H1 (cell line): ENCODE results near the gene CIC. TPM values are rescaled to one million over a fixed set of nuclear protein-coding genes. Genes with fewer than 3 reads are reported as not detected.
"Not testable (repeated sequence)": the region's sequence is repeated elsewhere in the genome, so short reads cannot be mapped to it uniquely, and the experiment has no call there.

Experiments used
- CTCF ChIA-PET: fragments of 300-600 bp; sonication (Branson Sonifier 250); formaldehyde crosslinking; loops from one replicate; lab custom pipeline; 2021; ENCODE audit not compliant: partially characterized antibody; lab: Charles Lee
- POLR2A ChIA-PET: fragments of 300-600 bp; sonication (Branson Sonifier 250); formaldehyde crosslinking; loops from one replicate; lab custom pipeline; 2021; ENCODE audit warnings: inconsistent platforms; ENCODE audit not compliant: partially characterized antibody; lab: Charles Lee
- DNase-seq, 2 experiments: peaks; one replicate each; pipeline versions ENCODE4 v3.0.0 to v3.0.0-alpha.2; 2010 to 2022; ENCODE audit warnings: low spot score in 2 of 2, low read depth in 1 of 2, mixed read lengths in 1 of 2
- FAIRE-seq: peaks from 2 replicates; lab custom pipeline; 2011; peaks lifted over from hg19 to GRCh38; lab: Jason Lieb, UNC
- H2AFZ ChIP-seq: 2 replicates; pipeline ENCODE4 v1.8.1; 2012; ENCODE audit warnings: low read length, inconsistent platforms
- H2AK5ac ChIP-seq: 2 replicates; pipeline ENCODE4 v1.6.1; 2013; ENCODE audit warnings: low read depth, low read length
- H2BK120ac ChIP-seq: replicated peaks from 2 replicates; pipeline ENCODE3; 2013; ENCODE audit warnings: low read depth, low read length, inconsistent platforms
- H2BK12ac ChIP-seq: 2 replicates; pipeline ENCODE4 v1.6.1; 2013; ENCODE audit warnings: low read depth, low read length
- H2BK15ac ChIP-seq: 2 replicates; pipeline ENCODE4 v1.6.1; 2013; ENCODE audit warnings: low read length
- H2BK20ac ChIP-seq: 2 replicates; pipeline ENCODE4 v1.6.1; 2013; ENCODE audit warnings: low read length
- H2BK5ac ChIP-seq: 2 replicates; pipeline ENCODE4 v1.6.1; 2013; ENCODE audit warnings: low read depth, low read length
- H3K14ac ChIP-seq: 2 replicates; pipeline ENCODE4 v1.6.1; 2013; ENCODE audit warnings: inconsistent platforms; ENCODE audit not compliant: insufficient read length
- H3K18ac ChIP-seq: 2 replicates; pipeline ENCODE4 v1.6.1; 2013; ENCODE audit warnings: low read length; ENCODE audit errors: extremely low read depth
- H3K23ac ChIP-seq: 2 replicates; pipeline ENCODE4 v1.6.1; 2013; ENCODE audit warnings: inconsistent platforms; ENCODE audit not compliant: insufficient read length
- H3K23me2 ChIP-seq: 2 replicates; pipeline ENCODE4 v1.6.1; 2013; ENCODE audit warnings: low read depth, low read length
- H3K27ac ChIP-seq: 2 replicates; pipeline ENCODE4 v1.6.1; 2011; ENCODE audit warnings: low read depth, low read length, inconsistent platforms
- H3K27me3 ChIP-seq, 4 experiments: replicated peaks in 1 of 4; 1 replicate in 1 of 4; 2 replicates in 3 of 4; pipeline versions ENCODE4 v1.6.1 to v1.8.1; 2011 to 2013; ENCODE audit warnings: low read length in 3 of 4, mild to moderate bottlenecking in 3 of 4, inconsistent platforms in 2 of 4, mixed read lengths in 2 of 4, moderate library complexity in 1 of 4; ENCODE audit not compliant: control insufficient read depth in 3 of 4, insufficient read depth in 3 of 4; ENCODE audit errors: extremely low read depth in 1 of 4
- H3K36me3 ChIP-seq, 4 experiments: 2 replicates each; pipeline versions ENCODE4 v1.6.1 to v1.8.1; 2011 to 2013; ENCODE audit warnings: mild to moderate bottlenecking in 4 of 4, low read length in 3 of 4, moderate library complexity in 2 of 4, control low read depth in 1 of 4, inconsistent platforms in 1 of 4; ENCODE audit not compliant: insufficient read depth in 4 of 4, control insufficient read depth in 2 of 4
- H3K4ac ChIP-seq: replicated peaks from 2 replicates; pipeline ENCODE3; 2013; ENCODE audit warnings: low read length, low read depth, mixed read lengths, inconsistent platforms; ENCODE audit not compliant: insufficient read length
- H3K4me1 ChIP-seq, 4 experiments: replicated peaks in 1 of 4; 1 replicate in 1 of 4; 2 replicates in 3 of 4; pipeline versions ENCODE4 v1.6.1 to v1.8.1; 2011 to 2013; ENCODE audit warnings: low read length in 3 of 4, inconsistent platforms in 2 of 4, mixed read lengths in 1 of 4; ENCODE audit not compliant: insufficient read depth in 4 of 4, control insufficient read depth in 3 of 4
- H3K4me2 ChIP-seq, 2 experiments: 2 replicates each; pipeline versions ENCODE4 v1.6.1 to v1.8.1; 2011 to 2013; ENCODE audit warnings: low read depth in 2 of 2, low read length in 2 of 2, control low read depth in 1 of 2, inconsistent platforms in 1 of 2, mild to moderate bottlenecking in 1 of 2; ENCODE audit not compliant: insufficient read depth in 1 of 2
- H3K4me3 ChIP-seq, 4 experiments: fragments of 200-600, 300-600 bp in 1 of 4; sonication (generic), shearing (Covaris generic), sonication (Bioruptor Twin) in 1 of 4; 2 replicates each; pipeline versions ENCODE4 v1.5.1 to v1.8.1; 2011 to 2016; ENCODE audit warnings: low read length in 4 of 4, low read depth in 3 of 4, control low read depth in 2 of 4, inconsistent platforms in 2 of 4, mild to moderate bottlenecking in 2 of 4, mixed read lengths in 1 of 4, moderate library complexity in 1 of 4; ENCODE audit not compliant: insufficient read depth in 2 of 4; ENCODE audit errors: extremely low read depth in 1 of 4
- H3K56ac ChIP-seq: replicated peaks from 2 replicates; pipeline ENCODE3; 2013; ENCODE audit warnings: low read depth, mild to moderate bottlenecking, mixed read lengths, low read length, inconsistent platforms; ENCODE audit not compliant: insufficient read length
- H3K79me1 ChIP-seq: 2 replicates; pipeline ENCODE4 v1.6.1; 2013; ENCODE audit warnings: low read depth, low read length, control low read depth
- H3K79me2 ChIP-seq, 2 experiments: 2 replicates each; pipeline versions ENCODE4 v1.6.1 to v1.8.1; 2012 to 2013; ENCODE audit warnings: low read length in 2 of 2, mild to moderate bottlenecking in 2 of 2, inconsistent platforms in 1 of 2; ENCODE audit not compliant: insufficient read depth in 2 of 2, control insufficient read depth in 1 of 2
- H3K9ac ChIP-seq, 4 experiments: replicated peaks in 1 of 4; 1 replicate in 1 of 4; 2 replicates in 3 of 4; pipeline versions ENCODE4 v1.6.1 to v1.8.1; 2011 to 2013; ENCODE audit warnings: low read depth in 3 of 4, low read length in 3 of 4, control low read depth in 2 of 4, mild to moderate bottlenecking in 2 of 4, moderate library complexity in 2 of 4, inconsistent platforms in 1 of 4; ENCODE audit errors: extremely low read depth in 1 of 4
- H3K9me3 ChIP-seq, 2 experiments: 2 replicates each; pipeline versions ENCODE4 v1.6.1 to v1.8.1; 2012 to 2013; ENCODE audit warnings: mild to moderate bottlenecking in 2 of 2, moderate library complexity in 2 of 2, control low read depth in 1 of 2, inconsistent platforms in 1 of 2, low read depth in 1 of 2, low read length in 1 of 2, mixed read lengths in 1 of 2; ENCODE audit not compliant: insufficient read depth in 2 of 2
- H4K20me1 ChIP-seq, 2 experiments: replicated peaks in 1 of 2; 2 replicates each; pipeline versions ENCODE3 to v1.8.1; 2011 to 2013; ENCODE audit warnings: inconsistent platforms in 2 of 2, low read length in 2 of 2, mild to moderate bottlenecking in 1 of 2; ENCODE audit not compliant: insufficient read depth in 2 of 2, control insufficient read depth in 1 of 2
- H4K5ac ChIP-seq: 2 replicates; pipeline ENCODE4 v1.6.1; 2013; ENCODE audit warnings: low read length, low read depth, mixed read lengths, inconsistent platforms; ENCODE audit not compliant: insufficient read length
- H4K8ac ChIP-seq: 2 replicates; pipeline ENCODE4 v1.8.0; 2013; ENCODE audit warnings: mild to moderate bottlenecking, moderate library complexity, low read length, inconsistent platforms; ENCODE audit not compliant: insufficient read depth; ENCODE audit errors: extremely low read depth
- H4K91ac ChIP-seq: replicated peaks from 2 replicates; pipeline ENCODE3; 2013; ENCODE audit warnings: low read length, mixed read lengths, inconsistent platforms; ENCODE audit not compliant: insufficient read length
- WGBS, 2 experiments: shearing (Covaris generic) in 1 of 2; methylation state at CpG; one replicate each; pipeline versions ENCODE4 v1.1.6 to v1.1.7; 2013 to 2015; ENCODE audit warnings: low lambda C conversion rate in 2 of 2, mixed read lengths in 2 of 2, inconsistent platforms in 1 of 2, low coverage in 1 of 2, missing lambda C conversion rate in 1 of 2; ENCODE audit not compliant: insufficient replicate concordance in 2 of 2, insufficient coverage in 1 of 2, insufficient read length in 1 of 2; ENCODE audit errors: extremely low coverage in 1 of 2, missing lambda C conversion rate in 1 of 2; 5-methylcytosine and 5-hydroxymethylcytosine counted together
- polyA plus RNA-seq, 7 experiments: library from polyadenylated mRNA; depleted of rRNA in 3 of 7; stranded (reverse) in 5 of 7; unstranded in 2 of 7; fragments of >200 nt in 5 of 7; fragments of 200-250 nt in 2 of 7; gene quantifications; 1 replicate in 5 of 7; 2 replicates in 1 of 7; 4 replicates in 1 of 7; pipeline versions ENCODE4 v1.2.1 to v1.2.3, GENCODE V29; 2011 to 2013; ENCODE audit warnings: missing spikeins in 2 of 7, mixed read lengths in 2 of 7
- total RNA-seq: library from RNA; stranded (reverse); fragmentation: NEBNext Ultra II Directional; extraction: Animal tissue kit (Norgen Biotek cat#: 25700); gene quantifications from 2 replicates; pipeline ENCODE4 v1.2.1, GENCODE V29; 2021

Gene CIC
- total and polyA plus RNA-seq, 2 of the 8 experiments (the other 6 are each of a cell fraction or from before 2014, with no cell fraction given), result 13.2 to 43.6 TPM

GRCh38 chr19:42266928-42267603, 2.0 kb upstream of the CIC start:
- H3K27ac ChIP-seq, DNase-seq, H2BK15ac ChIP-seq, H3K4ac ChIP-seq, H3K36me3 ChIP-seq, H3K79me1 ChIP-seq, H4K91ac ChIP-seq, H3K14ac ChIP-seq, H3K56ac ChIP-seq, H2BK20ac ChIP-seq, H4K20me1 ChIP-seq, FAIRE-seq, H3K9ac ChIP-seq, H2AFZ ChIP-seq, H4K8ac ChIP-seq, H3K9me3 ChIP-seq, H4K5ac ChIP-seq, H2BK5ac ChIP-seq, H3K79me2 ChIP-seq, H3K23ac ChIP-seq, H2BK120ac ChIP-seq, H3K18ac ChIP-seq, H3K27me3 ChIP-seq, H2AK5ac ChIP-seq: not testable (repeated sequence)
- Histone ChIP-seq H2BK12ac (peak overlapping the region; percentile 85; the same call in 1 of the 2 replicates), H3K4me3 (peak overlapping the region in 3 of 4 experiments; percentile 75 to 99 (median 89); a peak in 5 of 8 replicates), H3K4me1 (peaks cover 2 to 21% (median 10%) of the 10 kb centered on the region in 4 experiments), H3K4me2 (peak overlapping the region; percentile 86 to 98; a peak in 3 of 4 replicates), H3K23me2 (peaks cover 10% of the 10 kb centered on the region; the same call in 1 of the 2 replicates)
- ChIA-PET POLR2A (interaction anchor here (1.0 to 1.8 kb wide), 7 partner anchors 11 to 52 kb away, joined by 3 to 7 read pairs (median 4); no protein-coding TSS in a partner anchor), CTCF (interaction anchor here (0.6 to 4.4 kb wide), 6 partner anchors 9 to 105 kb away, joined by 3 to 35 read pairs (median 4); no protein-coding TSS in a partner anchor)
- 92% methylated on average over 25 of the region's 25 CpGs; no CpG with 5 or more reads in 1 of the 2 experiments for WGBS, 2 experiments
